Measurements from ENCODE around the gene YARS1.

Gene YARS1

DNA sequence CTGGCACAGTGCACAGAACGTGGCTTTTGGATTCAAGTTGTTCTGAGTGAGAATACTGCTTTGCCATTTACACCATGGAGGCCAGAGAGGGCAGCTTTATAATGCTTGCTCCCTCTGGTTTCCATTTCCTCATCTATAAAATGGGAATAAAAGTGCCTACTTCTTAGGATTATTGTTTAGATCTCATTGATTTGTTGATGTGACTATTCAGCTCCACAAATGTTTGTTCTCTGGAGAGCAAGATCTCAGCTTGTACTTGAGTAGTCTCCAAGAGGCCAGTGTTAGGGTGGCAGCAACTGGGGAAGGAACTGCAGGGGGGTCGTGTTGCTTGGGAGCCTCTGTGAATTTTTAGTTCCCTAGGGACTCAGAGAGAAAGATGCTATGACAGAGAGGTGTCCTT is 55.2 kb downstream of the YARS1 start:
- no peak for DNase-seq

DNA sequence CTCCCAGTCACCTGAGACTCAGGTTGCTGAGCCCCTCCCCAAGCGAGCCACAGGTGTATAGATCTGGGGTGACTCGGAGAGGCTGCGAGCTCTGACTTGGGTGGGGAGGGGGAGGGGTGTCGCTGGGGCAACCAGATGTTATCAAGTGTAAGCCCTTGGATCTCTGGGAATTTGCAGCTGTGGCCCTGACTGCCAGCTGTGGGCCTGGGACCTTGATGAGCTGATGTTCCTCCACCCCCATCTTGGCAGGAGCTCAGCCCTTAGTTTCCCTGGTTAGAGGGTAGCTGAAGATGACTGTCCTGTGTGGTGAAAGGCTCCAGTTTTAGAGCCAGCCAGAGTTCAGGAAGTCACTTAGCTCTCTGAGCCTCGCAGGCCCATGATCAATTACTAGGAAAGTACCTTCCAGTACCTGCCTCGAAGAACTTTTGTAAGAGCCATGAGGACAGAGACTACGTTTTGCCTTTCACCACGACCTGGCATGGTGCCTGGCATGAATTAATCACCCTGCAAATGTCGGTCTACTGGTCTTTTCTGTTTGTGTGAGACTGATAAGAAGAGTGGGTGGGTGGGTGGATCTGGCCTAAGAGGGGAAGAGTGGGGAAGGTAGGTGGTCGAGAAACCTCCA is 55.8 kb downstream of the YARS1 start:
- no peak for DNase-seq

DNA sequence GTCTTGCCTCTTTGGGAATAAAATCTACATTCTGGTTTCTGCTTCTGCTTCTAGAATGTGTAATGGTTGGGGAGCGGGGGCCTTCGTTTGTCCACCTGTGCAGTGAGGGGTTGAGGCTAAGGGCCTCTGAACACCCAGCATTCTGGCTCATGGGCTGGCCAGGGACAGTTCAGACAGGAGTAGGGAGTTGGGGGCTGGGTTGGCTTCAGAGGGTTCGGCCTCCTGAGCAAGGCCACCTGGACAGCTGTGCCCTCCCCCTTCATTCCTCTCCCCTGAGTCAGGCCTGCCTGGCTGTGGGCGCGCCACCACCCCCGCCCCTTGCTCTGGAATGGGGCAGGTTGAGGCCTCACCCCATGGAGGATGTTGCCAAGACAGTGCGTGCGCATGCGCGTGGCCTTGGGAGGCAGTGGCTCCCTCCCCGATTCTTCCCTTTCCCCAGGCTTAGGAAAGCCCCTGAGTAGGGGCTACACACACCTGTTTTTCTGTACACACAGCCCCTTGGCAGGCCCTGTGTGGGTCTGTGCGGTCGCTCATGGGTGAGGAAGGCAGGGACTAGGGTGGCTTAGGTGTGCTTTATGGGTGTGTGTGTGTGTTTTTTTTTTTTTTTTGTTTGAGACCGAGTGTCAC is 57.0 kb downstream of the YARS1 start:
- no peak for DNase-seq

DNA sequence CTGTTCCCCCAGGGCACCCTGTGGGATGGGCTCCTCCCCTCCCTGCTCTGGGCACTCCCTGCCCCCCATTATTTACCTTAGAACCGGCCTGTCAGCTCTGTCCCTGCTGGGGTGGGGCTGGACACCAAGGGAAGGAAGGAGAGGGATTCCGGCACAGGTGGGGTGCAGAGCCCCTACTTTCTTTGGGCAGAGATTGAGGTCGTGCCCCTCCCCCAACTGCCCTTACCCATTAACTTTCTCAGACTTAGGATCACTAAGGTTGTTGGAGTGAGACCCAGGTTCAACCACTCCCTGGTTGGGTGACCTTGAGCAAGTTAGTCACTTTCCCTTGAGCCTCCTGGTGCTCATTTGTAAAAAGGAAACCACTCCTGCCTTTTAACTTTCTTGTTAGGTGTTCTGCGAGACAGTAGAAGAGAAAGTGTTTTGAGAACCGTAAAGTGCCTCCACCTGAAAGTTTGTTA is 57.6 kb downstream of the YARS1 start:
- DNase-seq, result no peak

DNA sequence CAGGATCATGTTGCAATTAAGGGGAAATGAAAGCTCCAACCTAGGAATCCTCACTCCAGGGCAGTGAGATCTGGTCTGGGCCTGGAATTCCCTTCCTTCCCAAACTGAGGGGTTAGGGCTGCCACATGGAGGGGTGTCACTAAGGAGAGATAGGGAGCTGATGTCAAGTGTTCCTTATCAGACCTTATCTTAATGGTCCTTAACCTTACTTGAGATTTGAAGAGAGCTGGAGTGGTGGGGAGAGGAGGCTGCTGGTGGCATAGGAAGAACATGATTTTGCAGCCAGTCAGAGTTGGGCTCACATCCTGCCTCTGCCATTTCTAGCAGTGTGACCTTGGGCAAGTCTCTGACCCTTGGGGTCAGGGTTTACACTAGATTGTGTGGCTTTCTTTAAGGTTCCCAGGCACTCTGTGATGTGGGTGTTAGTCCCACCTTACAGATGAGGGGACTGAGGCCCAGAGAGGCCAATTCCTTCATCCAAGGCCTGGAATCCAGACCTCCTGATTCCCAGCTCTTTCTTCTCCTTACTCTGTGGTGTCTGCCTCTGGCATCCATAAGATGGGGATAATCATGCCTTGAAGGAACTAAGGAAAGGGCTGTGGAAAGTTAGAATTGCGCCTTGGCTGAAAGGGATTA is 58.2 kb downstream of the YARS1 start:
- DNase-seq, result no peak

DNA sequence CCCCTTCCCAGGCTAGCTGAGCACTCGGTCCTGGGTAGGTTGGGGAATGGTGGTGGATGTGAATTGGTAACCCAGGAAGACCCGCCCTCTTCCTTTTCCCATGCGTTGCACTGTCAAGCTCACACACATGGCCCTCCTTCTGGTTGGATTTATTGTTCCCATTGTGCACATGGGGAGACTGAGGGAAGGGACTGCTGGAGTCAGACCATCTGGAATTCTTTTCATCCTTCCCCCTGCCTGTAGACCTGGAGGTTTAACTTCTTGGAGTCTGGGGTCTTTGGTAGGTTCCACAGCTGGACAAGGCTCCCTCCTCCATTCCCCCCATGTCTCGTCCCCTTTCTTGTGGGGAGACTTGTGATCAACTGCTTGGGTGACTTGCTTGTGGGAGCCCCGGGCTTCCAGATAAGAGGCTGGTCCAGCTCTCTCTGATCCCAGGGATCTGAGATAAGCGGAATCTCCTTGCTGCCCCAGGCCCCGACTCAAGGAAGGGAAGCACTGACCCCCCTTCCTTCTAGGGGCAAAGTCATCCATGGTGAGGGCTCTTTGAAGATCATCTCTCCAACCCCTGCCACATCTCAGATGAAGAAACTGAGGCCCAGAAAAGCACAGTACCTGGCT is 58.9 kb downstream of the YARS1 start:
- no peak for DNase-seq

DNA sequence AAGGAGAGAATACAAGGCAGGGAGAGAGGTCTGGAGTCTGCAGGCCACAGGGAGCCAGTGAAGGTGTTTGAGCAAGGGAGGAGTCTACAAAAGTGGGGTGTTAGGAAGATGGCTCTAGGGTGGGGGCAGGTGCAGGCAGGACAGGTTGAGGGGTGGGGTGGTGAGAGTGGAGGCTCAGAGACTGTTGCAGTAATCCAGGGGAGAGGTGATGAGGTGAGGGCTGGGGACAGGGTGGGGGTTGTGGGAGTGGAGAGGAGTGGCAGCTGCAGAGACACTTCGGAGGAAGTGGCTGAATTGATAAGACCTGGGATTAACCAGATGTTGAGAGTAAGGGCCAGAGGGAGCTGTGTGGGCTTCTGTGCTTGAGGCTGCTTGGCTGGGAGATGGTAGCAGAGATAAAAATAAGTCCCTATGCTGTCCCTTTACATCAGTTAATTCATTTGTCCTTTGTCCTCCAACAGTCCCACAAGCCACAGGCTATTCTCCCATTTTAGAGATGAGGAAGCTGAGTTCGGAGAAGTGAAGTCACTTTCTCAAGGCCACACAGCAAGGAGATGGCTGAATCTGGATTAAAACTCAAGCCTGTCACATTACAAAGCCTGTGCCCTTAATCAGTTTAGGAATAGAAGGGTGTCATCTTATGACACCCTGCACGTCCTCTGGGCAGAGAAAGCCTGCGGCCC is 59.8 kb downstream of the YARS1 start:
- no peak for DNase-seq

DNA sequence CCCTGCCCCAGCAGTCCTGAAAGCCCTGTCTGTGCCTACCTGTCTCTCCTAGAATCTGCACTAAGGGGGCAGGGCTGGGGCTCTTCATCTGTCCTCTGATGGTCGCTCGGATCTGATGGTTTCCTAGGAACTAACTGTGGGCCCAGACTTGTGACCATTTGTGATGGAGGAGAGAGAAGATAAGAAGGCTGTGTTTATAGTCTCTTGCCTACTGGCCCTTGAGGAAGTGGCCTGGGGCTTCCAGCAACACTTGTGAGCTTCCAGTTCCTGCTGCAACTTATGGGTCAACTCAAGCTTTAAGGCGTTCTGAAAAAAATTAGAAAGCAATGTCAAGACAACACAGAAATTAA is 61.4 kb downstream of the YARS1 start:
- no peak for DNase-seq

DNA sequence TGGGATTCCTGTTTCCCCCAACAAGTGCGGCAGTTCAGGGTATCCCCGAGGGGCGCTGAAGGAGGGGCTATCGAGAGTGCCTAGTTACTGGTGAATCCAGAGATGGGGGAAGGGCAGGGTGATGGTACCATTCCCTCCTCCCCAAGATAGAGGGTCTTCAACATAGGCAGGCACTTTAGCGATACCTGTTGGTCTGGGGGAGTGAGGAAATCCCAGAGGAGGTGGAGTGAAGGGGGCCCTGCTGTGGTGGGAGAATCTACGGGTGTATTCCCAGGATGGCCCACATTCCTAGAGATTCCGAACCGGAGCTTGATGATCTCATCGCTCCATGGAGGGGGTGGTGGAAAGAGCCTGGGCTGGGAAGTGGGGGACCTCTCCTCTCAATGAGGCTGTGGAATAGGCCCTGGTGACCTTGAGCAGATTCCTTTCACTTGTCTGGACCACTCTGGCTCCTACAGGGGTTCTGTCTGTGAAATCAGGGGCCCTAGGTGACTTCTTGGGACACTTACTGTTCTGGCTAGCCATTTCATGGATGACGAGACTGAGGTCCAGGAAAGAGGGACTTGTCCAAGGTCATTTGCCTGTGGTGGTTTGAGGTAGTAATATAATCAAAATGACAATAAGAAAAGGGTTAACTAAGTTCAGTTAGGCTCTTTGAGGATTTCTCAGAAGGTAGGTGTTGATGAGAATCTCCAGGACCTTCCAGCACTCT is 61.9 kb downstream of the YARS1 start:
- DNase-seq, result no peak

DNA sequence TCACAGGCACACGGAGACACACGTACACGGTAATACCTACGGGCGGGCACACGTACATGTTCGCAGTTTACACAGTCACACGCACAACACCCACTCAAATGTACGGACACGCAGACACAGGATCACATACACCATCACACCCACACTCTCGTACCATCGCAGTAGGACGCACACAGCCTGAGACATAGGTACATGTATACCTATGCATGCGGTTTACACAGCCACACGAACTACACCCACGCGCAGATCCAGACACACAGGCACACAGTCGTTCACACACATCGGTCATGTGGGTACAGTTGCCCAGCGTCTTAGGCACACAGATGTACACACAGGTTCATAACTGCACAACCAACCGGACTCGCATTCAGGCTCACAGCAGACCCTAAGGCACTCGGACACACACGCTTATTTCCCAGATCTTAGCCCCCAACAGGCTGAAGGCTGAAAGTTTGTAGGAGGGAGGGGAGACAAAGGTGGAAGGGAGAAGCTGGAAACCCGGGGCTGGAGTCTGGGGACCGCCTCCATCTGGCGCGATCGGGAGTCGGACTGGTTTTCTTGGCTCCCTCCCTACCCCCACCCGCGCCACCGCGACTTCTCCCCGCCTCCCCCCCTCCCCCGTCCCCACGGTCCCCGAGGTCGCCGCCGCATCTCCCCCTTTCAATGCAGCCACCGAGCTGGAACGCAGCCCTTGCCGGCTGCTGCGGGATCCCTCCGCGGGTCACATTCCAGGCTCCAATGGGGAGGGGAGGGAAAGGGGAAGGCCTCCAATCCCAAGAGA is 62.7 kb downstream of the YARS1 start:
- DNase-seq, result no peak

DNA sequence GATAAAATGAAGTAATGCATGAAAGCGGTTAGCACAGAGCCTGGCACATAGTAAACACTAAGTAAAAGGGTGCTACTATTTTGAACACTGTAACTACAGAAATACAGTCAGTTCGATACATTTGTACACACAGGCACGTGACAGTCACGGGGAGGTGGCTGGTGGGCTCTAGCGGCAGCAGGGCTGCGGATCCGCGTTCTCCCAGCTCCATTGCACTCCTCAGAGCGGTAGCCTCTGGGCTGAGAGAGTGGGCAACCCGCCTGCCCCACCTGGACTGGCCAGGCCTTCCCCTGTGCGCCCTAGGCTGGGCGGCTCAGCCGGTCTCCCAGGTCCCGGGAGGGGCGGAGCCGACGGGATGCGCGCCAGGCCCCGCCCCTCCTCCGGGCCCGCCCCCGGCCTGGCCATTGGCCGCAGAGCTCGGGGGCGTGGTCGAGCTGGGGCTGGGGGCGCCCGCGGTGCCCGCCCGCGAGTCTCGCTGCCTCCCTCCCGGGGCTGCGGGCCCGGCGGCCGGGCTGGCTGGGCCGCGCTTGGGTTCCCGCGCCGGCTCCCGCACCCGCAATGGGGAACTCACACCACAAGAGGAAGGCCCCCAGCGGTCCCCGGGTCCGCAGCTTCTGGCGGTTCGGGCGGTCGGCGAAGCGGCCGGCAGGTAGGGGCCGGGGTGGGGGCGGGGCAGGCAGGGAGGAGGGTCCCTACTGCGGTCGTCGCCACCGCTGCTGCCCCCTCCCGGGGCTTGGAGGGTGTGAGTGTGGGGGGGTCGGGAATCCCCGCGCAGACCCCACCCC is 63.4 kb downstream of the YARS1 start:
- DNase-seq, result peak in 3 of 4 experiments; percentile 24 to 55 (median 34)

DNA sequence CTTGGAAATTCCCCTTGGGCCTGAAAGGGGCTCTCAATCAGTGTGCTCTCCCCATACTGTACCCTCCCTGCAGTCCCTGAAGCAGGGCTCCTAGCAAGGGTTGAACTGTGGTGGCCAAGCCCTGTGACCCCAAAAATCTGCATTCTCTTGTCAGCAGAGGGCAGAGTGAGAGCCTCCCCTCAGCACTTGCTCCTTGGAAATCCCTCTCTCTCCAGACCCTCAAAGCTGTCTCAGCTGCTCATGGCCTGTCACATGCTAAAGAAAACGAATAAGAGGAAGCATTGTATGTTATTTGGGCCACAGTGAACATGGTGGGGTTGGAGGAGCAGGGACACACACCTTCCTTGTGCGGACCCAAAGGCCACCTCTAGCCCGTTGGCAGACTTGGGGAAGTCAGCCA is 67.4 kb downstream of the YARS1 start:
- no peak for DNase-seq

DNA sequence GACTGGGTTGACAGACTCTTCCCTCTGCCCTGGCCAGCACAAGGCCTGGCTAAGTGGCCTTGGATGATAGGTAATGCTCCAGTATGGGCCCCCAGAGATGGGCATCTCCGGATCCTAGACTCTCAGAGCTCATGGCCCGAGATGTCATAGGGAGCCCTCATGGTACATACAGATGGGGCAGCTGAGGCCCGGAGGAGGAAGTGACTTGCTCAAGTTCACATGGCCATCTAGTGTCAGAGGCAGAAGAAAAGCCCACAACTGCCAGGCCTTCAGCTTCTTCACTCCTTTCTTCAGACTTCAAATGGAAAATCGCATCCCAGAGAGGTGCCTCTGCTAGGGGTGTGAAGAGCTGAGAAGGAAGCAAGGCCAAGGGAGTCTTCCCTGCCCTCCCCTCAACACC is 67.8 kb downstream of the YARS1 start:
- no peak for DNase-seq

DNA sequence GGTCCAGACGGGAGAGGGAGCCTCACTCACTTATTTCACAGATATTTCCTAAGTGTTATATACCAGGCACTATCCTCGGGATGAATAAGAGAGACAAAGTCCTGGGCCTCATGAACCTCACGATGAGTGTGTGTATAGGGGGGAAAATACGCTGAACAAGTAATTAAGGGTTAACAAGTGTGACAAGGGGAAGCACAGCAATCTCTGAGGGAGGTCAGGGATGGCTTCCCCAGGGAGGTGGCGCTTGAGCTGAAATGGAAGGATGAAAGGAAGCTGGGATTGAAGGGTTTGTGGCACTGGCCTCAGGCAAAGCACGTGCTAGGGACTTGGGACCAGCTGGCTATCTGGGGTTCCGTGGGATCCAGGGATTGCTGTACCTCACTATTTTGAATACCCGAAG is 68.2 kb downstream of the YARS1 start:
- no peak for DNase-seq

DNA sequence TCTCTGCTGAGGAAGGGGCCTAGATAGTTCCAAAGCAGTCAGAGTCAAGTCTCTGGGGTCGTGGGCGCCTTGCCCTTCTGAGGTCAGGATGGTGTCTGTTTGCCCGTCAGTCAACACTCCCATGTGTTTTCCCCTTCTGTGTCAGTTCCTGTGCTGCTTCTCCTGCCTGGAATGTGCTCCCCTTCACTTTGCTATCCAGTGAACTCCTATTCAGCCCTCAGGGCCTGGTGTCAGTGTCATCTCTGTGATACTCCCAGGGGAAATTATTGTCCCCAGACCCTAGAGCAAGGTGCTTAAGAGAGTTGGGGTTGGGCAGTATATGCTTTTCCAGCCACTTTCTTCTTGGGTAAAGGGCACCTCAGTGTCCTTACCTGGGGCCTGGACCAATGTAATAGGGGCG is 68.8 kb downstream of the YARS1 start:
- no peak for DNase-seq

DNA sequence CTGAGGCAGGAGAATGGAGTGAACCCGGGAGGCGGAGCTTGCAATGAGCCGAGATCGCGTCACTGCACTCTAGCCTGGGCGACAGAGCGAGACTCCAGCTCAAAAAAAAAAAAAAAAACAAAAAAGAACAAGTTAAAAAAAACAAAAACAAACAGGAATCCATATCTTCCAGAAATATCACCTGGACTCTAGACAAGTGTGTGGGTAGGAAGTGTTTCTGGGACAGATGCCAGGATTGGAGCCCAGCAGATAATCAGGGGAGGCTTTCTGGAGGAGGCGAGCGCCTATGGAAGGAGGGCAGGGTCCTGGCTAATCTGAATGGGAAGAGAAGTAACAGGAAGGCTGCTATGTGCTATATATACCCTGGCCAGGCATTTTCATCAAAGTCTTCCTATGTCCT is 71.0 kb downstream of the YARS1 start:
- no peak for DNase-seq

DNA sequence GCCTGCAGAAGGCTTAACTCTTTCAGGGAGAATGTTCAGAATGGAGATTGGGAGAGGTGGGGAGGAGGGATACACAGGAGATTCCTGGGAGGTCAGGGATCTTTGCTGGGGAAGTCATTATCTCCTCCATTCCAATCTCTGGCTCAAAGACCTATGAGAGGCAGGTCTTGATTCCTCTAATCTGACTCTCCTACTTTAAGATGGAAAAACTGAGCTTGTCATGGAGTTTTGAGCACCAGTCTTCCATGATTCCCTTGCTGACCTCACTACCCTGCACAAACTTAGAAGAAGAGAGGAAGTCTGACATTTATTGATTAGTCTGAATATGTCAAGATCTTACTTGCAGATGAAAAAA is 73.1 kb downstream of the YARS1 start:
- DNase-seq, result no peak

DNA sequence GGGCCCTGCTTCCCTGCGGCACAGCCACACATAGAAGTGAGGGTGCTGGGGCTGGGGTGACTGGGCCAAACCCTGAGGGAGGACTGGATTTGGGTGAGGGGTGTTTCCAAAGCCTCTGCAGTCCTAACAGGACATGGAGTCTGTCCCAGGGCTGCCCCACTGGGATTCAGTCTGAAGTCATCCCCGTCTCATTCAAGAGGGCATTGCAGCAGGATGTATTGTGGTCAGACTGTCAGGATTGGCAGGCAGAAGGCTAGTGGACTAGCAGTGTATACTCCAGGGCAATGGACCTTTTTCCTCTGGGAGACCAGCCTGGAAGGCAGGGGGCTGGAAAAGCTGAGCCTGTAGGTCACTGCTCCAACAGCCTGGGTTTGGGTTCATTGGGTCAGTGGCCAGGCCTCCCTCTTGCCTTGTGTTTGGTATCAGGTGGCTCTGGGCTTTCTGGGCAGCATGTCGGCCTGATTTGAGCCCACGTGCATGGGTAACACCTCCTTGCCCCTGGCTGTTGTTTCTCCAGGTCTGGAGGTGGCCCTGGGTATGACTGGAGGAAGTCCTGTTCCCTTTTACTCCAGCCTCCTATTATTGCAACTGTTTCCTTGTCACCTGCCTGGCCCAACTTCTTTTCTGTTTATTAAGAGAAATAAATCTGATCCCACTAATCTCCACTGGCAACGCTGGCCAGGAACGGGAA is 73.6 kb downstream of the YARS1 start:
- no peak for DNase-seq

DNA sequence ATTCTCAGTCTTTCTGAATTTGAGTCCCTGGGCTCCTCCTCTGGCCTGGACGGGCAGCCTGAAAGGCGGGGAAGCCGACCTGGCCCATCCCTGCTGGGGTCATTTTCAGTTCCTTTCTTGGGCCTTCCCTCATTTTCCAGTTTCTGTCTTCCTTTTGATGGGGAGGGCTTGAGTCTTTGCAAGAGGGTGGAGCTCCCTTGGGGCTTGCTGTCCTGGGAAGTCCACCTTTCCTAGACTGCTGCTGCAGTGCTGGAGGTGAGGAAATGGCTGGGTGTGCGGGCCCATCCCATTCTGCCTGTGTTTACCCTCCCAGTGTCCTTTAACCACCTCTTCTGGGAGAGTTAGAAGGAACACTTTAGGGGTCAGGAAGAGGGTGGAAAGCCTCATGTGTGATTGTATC is 74.2 kb downstream of the YARS1 start:
- DNase-seq, result no peak

DNA sequence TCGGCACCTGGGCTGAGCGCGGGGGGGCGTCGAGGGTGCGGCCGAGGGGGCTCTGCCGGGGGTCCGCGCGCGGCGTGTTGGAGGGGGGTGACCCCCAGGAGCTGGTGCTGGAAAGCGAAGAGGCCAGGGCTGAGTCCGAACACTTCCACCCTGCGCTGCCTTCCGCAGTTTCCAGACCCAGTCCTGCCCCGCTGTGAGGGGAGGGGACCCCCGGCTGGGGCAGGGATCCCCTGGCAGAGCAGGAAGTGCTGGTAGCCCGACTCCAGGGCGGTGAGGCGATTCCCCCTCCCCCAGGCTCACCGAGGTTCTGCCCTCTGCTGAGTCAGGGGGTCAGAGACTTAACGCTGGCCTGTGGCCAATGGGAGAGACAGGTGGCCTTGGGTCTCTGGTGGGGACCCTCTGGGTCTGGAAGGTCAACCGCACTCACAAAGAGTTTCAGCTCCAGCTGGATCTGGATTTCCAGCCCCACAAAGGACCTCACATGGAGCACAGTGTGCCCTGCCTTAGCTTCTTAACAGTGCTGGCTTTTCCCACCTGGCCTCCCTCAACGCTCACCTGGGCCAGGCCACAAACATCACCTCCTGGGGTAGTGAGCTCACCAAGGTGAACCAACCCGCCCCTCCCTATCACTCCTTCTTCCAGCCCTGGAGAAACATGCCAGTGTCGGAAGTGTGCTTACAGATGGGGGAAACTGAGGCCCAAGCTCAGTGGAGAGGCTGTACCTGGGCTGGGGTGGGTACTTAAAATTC is 74.8 kb downstream of the YARS1 start:
- no peak for DNase-seq
